Stimulated activated CD4-positive, alpha-beta T cell treated with anti-CD3 and anti-CD28 coated beads, TNF-alpha, amount 100 ng/mL, for 4 hours (primary cell): ENCODE measurements around the gene KCND3.
"Not testable (repeated sequence)": the region's sequence is repeated elsewhere in the genome, so short reads cannot be mapped to it uniquely, and the experiment has no call there.

Experiments
- DNase-seq, 3 experiments: peaks; one replicate each; pipeline ENCODE4 v3.0.0-alpha.2; 2020; ENCODE audit warnings: low read depth in 3 of 3

KCND3 gene

DNA sequence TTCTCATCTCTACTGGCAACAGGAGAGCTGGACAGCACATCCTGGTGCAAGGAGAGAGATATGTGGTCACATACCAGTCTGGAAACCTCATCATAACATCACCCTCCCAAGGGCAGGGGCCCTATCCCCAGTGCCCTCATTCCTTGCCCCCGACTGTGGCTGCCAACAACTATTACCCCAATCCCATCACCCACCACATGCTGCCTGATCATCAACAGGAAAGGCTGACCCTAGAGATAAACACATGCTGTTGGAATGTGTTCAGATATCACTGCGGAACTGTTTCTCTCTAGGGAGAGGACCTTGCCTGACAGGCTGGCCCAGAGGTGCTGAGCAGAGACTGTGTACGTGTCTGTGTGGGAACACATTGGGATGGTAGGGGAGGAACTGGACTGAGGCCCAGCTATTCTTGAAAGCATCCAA, 245.8 kb downstream of the KCND3 start:
- DNase-seq, result no peak

GRCh38 chr1:111742938-111743549, 246.4 kb downstream of the KCND3 start:
- DNase-seq, result no peak

DNA sequence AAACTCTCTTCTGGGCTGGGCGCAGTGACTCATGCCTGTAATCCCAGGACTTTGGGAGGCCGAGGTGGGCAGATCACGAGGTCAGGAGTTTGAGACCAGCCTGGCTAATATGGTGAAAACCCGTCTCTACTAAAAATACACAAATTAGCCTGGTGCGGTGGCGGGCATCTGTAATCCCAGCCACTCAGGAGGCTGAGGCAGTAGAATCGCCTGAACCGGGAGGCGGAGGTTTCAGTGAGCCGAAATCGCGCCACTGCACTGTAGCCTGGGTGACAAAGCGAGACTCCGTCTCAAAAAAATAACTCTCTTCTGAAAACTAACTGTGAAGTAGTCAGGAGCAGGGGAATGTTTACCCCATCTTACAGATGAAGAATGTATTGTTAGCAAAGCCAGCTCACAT, 247.2 kb downstream of the KCND3 start:
- not testable (repeated sequence) for DNase-seq

DNA sequence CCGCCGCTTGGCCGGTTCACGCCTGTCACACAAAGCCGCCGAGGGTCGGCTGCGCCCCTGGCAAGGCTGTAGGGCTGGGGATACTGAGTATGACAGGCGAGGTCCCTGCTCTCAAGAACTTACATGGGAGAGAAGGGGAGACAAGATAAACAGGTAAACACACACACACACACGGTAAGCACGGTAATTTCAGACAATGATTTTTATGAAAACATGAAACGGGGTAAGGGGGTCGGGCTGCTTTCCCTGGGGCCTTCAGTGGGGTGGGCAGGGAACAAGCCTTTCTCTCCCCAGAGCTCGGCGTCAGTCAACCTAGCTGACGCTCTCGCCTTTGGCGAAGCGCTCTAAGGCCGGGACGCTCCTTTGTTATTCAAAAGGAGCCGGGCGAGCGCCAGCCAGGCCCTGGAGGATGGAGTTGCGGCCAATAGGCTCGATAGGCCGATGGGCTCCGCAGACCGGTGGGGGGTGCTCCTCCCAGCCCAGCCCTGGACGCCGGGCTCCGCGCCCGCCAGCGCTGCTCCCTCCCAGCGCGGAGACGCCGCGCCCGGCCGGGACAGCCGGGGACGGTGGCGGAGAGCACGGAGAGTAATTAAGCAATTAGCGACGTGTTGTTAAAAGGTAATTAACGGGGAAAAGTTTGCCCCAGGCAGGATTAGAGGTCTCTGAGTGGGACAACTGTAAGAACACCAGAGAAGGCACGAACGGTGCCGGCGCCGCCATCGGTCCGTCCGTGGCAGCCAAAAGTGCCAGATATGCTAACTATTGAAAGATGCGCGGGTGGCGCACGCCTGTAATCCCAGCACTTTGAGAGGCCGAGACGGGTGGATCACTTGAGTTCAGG, 249.3 kb downstream of the KCND3 start:
- no peak for DNase-seq

- peak; percentile 37 to 59 (median 45) for DNase-seq
These were observed 250.1 kb downstream of the KCND3 start, which contains the start of gene INKA2 for GRCh38 chr1:111739194-111739924. Gene INKA2, minus strand, starts transcription at chr1:111739395. Its CDS starts 153 bp downstream, at chr1:111739242.

- peak in 2 of 3 experiments; percentile 11 to 25 for DNase-seq
These were observed 250.9 kb downstream of the KCND3 start for GRCh38 chr1:111738436-111739193.

- no peak for DNase-seq
These were observed 251.4 kb downstream of the KCND3 start for GRCh38 chr1:111738133-111738435.

GRCh38 chr1:111737216-111738132, 252.0 kb downstream of the KCND3 start:
- DNase-seq, result no peak

DNA sequence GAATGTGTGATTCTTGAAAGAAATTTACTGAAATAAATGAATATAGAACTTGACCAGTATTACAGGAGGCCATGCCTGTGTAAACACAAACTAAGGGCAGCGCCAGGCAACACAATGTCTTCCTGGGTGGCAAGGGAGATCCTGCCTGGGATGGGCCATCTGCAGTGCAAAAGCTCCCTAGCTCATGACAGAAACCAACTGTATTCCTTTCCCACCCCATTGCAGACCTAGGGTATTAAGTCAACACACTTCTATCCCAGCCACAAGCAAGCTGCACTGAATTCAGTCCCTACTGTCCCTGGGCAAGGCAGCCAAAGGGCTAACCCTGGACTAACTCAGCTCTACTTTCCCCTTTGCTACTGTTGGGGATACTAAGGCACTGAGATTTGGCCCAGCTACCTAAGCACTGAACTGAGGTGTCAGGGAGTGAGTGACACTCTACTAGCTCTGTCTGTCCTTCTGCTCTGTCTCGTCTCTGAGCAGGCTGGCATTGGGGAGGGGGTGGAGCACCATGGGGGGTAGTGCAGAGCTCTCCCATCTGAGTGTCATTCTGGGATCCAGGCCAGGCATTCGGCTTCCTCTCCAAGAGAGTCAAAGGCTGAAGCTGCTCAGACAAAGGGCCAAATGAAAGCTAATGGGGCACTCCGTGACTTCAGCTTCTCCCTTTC, 252.8 kb downstream of the KCND3 start:
- DNase-seq, result no peak

DNA sequence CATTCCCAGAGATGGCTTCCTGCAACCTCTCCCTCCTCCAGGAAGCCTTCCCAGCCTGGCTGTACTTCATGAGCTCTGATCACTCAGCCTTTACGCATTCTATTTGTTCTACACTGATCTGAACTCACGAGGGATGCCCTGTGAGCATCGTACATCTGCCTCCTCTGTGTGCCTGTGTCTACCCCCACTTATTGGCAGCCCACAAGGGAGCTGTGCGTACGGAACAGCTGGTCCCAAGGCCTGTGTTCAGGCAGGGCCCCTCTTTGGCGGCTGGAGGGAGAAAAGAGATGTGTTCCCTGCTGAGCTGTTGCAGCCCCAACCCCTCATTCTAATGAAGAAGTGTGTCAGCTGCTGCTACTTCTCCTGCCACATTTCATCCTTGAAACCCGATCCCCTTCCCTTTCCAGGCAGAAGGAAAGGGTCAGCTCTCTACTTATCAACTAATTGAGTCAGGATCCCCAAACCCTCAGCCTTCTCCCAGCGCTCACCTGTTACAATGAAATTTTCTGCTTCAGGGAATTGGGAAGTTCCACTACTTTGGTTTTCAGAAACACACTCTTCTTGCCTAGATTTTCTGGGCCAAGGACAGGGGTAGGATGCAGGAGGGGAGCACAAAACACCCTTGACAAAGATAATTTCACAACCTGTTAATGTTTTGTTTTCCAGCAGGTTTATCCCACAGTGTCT, 253.5 kb downstream of the KCND3 start:
- no peak for DNase-seq

DNA sequence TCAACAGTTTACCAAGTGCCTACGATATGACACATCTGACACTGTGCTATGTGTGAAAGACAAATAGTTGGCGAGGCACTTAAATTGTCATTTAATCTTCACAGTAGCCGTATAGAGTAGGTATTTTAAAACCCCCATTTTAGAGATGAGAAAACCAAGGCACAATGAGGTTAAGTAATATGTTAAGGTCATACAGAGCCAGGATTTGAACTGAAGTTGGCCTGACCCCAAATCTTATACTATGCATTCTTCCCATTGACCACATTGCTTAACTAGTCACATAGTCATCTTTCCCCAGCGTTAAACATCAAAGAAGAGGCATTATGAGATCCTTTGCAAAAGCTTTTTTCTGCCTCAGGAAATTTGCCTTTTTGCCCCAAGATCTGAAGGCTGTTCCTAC, 254.1 kb downstream of the KCND3 start:
- no peak for DNase-seq

DNA sequence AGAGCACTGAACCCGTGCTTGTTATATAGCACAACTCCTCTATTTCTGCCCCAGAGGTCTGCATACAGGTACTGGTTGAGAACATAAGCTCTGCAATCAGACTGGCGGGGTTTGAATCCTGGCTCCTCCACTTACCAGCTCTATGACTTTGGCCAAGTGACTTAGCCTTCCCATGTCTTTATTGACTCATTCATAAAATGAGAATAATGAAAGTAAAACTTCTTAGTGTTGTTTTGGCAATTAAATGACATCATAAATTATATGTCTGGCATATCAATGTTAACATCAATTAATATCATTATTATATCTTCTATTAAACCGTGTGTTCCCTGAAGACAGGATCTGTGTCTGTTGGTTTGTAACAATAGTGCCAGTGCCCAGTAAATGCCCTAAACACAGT, 254.6 kb downstream of the KCND3 start:
- no peak for DNase-seq

DNA sequence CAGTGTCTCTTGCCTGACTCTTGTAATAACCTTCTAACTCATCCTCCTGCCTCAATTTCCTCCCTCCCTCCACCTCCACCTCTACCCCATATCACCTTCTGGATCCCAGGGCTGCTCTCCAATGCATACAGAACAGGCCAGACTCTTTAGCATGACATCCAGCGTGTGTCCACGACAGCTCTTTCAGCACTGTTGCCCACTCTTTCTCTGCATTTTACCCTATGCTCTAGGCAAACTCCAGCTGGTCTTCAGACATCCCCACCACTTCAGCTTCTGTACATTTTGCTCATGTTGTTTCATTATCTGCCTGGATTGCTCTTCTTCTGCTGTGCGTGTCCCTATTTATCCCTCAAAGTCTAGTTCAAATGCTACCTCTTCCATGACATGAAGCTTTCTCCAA, 255.0 kb downstream of the KCND3 start:
- no peak for DNase-seq

GRCh38 chr1:111733992-111734341, 255.5 kb downstream of the KCND3 start:
- DNase-seq, result no peak

- no peak for DNase-seq
These were observed 256.1 kb downstream of the KCND3 start for GRCh38 chr1:111733183-111733991.

GRCh38 chr1:111732718-111733117, 256.8 kb downstream of the KCND3 start:
- no peak for DNase-seq

DNA sequence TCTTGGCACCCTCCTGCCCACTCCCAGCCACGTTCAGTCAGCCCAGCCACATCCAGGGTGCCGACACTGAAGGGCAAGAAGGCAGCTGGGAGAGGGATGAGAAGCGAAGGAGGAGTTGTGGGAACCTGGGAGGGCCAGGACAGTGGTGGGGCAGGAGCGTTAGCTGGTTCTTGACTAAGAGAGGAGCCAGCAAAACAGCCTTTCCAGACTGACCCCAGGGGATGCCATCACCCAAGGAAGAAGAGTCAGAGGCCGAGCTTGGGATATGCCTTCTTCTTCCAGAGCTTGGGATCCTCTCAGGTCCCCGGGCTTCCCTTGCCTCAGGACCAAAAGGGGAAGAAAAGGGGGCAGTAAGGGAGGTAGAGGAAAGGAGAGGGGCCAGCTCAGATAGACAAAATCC, 257.5 kb downstream of the KCND3 start:
- no peak for DNase-seq

- no peak for DNase-seq
These were observed 258.8 kb downstream of the KCND3 start for GRCh38 chr1:111730706-111731105.
